ENCODE data around the gene TFR2.

DNA sequence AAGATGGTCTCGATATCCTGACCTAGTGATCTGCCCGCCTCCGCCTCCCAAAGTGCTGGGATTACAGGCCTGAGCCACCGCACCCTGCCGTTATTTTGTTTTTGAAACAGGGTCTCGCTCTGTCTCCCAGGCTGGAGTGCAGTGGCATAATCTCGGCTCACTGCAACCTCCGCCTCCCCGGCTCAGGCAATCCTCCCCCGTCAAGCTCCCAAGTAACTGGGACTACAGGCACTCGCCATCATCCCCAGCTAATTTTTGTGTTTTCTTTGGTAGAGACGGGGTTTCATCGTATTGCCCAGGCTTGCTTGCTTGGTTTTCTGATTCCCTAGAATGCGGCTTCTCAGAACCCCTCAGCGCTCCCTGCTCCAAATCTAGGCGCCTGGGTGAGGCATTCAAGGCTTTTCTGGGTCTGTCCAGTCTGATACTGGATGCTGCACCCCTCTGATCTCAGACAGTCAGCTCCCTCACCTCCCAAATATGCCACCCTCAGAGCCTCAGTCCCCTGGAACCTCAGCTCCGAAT lies 1.3 kb downstream of the TFR2 start:
- no peak for TF ChIP-seq POLR2A (IDR thresholded peaks at IDR 0.05)
- TF ChIP-seq, protein P1, sequence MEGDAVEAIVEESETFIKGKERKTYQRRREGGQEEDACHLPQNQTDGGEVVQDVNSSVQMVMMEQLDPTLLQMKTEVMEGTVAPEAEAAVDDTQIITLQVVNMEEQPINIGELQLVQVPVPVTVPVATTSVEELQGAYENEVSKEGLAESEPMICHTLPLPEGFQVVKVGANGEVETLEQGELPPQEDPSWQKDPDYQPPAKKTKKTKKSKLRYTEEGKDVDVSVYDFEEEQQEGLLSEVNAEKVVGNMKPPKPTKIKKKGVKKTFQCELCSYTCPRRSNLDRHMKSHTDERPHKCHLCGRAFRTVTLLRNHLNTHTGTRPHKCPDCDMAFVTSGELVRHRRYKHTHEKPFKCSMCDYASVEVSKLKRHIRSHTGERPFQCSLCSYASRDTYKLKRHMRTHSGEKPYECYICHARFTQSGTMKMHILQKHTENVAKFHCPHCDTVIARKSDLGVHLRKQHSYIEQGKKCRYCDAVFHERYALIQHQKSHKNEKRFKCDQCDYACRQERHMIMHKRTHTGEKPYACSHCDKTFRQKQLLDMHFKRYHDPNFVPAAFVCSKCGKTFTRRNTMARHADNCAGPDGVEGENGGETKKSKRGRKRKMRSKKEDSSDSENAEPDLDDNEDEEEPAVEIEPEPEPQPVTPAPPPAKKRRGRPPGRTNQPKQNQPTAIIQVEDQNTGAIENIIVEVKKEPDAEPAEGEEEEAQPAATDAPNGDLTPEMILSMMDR (IDR thresholded peaks at IDR 0.05), result no peak

Data from breast epithelium (tissue), 3 donors.